ENCODE data around the gene ZC3H4.
"Not testable (repeated sequence)": the region's sequence is repeated elsewhere in the genome, so short reads cannot be mapped to it uniquely, and the experiment has no call there.

ZC3H4 gene

GRCh38 chr19:47063874-47064273 is 49.7 kb downstream of the ZC3H4 start:
- TF ChIP-seq CTCF (IDR thresholded peaks at IDR 0.05; ENCODE audit: extremely low read depth, insufficient read depth, missing control alignments), result no peak
- DNase-seq (ENCODE audit: low spot score), result no peak
- in situ Hi-C loops (cut with MboI; ENCODE audit: low pct_unique_long_range_greater_than_20kb, low sequenced_read_pairs, unreplicated experiment), result no loop called here

- in situ Hi-C loops (cut with MboI; ENCODE audit: low pct_unique_long_range_greater_than_20kb, low sequenced_read_pairs, unreplicated experiment), result no loop called here
- no peak for TF ChIP-seq CTCF (IDR thresholded peaks at IDR 0.05; ENCODE audit: extremely low read depth, insufficient read depth, missing control alignments)
- no peak for DNase-seq (ENCODE audit: low spot score)
Observed at GRCh38 chr19:47058621-47059022, 55.0 kb downstream of the ZC3H4 start.

- no peak for TF ChIP-seq CTCF (IDR thresholded peaks at IDR 0.05; ENCODE audit: extremely low read depth, insufficient read depth, missing control alignments)
- no peak for DNase-seq (ENCODE audit: low spot score)
- in situ Hi-C loops (cut with MboI; ENCODE audit: low pct_unique_long_range_greater_than_20kb, low sequenced_read_pairs, unreplicated experiment), result no loop called here
Observed at GRCh38 chr19:47057328-47057727, 56.2 kb downstream of the ZC3H4 start.

- no peak for TF ChIP-seq CTCF (IDR thresholded peaks at IDR 0.05; ENCODE audit: extremely low read depth, insufficient read depth, missing control alignments)
- in situ Hi-C loops (cut with MboI; ENCODE audit: low pct_unique_long_range_greater_than_20kb, low sequenced_read_pairs, unreplicated experiment), result no loop called here
- DNase-seq (ENCODE audit: low spot score), result no peak
Observed at GRCh38 chr19:47056411-47056810, 57.2 kb downstream of the ZC3H4 start.

- DNase-seq (ENCODE audit: low spot score); in situ Hi-C loops (cut with MboI; ENCODE audit: low pct_unique_long_range_greater_than_20kb, low sequenced_read_pairs, unreplicated experiment): not testable (repeated sequence)
Observed at GRCh38 chr19:47050562-47050961, 63.0 kb downstream of the ZC3H4 start.

GRCh38 chr19:47049307-47049700 is 64.3 kb downstream of the ZC3H4 start:
- in situ Hi-C loops (cut with MboI; ENCODE audit: low pct_unique_long_range_greater_than_20kb, low sequenced_read_pairs, unreplicated experiment), result no loop called here
- no peak for TF ChIP-seq CTCF (IDR thresholded peaks at IDR 0.05; ENCODE audit: extremely low read depth, insufficient read depth, missing control alignments)
- no peak for DNase-seq (ENCODE audit: low spot score)

GRCh38 chr19:47047763-47048405 is 65.7 kb downstream of the ZC3H4 start:
- no peak for TF ChIP-seq CTCF (IDR thresholded peaks at IDR 0.05; ENCODE audit: extremely low read depth, insufficient read depth, missing control alignments)
- in situ Hi-C loops (cut with MboI; ENCODE audit: low pct_unique_long_range_greater_than_20kb, low sequenced_read_pairs, unreplicated experiment), result no loop called here
- peak; percentile 97 for DNase-seq (ENCODE audit: low spot score)
